ENCODE results near the gene ELK3.

Gene ELK3

DNA sequence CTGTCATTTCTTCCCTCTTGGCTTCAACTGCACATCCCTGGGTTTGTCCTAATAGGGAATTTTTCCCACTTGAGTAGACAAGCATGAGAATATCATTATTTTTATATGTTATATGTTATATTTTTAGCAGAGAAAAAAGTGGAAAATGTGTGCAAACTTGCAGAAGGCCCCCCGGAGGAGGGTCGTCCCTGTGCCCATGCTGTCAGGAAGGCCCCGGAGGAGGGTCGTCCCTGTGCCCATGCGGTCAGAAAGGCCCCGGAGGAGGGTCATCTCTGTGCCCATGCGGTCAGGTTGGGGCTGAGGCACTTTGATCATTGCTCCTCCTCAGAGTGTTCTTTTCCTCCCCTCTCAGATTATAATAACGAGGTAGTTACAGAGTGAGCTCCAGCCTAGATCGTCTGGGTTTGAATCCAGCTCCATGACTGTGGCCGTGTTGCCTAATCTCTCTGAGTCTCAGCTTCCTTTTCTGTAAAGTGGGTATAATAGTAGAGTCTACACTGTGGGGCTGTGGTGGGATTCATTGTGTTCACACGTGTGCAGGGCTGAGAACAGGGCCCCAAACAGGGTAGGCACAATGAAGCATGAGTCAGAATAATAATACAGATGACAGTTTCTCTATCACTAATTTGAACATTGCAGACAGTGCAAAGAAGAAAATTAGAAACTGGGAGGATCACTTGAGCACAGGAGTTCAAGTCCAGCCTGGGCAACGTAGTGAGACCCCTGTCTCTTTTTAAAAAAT is 33.4 kb downstream of the ELK3 start:
- Mint-ChIP-seq H3K9me3 (peaks cover 3% of the 10 kb centered on the region), H3K27me3 (ENCODE audit: low read depth) (no peaks in the 10 kb centered on the region), H3K36me3 (ENCODE audit: low read depth) (peaks cover 39% of the 10 kb centered on the region), H3K27ac (no peak overlapping the region), H3K4me3 (no peak overlapping the region), H3K4me1 (ENCODE audit: low read depth) (peaks cover 13% of the 10 kb centered on the region)

DNA sequence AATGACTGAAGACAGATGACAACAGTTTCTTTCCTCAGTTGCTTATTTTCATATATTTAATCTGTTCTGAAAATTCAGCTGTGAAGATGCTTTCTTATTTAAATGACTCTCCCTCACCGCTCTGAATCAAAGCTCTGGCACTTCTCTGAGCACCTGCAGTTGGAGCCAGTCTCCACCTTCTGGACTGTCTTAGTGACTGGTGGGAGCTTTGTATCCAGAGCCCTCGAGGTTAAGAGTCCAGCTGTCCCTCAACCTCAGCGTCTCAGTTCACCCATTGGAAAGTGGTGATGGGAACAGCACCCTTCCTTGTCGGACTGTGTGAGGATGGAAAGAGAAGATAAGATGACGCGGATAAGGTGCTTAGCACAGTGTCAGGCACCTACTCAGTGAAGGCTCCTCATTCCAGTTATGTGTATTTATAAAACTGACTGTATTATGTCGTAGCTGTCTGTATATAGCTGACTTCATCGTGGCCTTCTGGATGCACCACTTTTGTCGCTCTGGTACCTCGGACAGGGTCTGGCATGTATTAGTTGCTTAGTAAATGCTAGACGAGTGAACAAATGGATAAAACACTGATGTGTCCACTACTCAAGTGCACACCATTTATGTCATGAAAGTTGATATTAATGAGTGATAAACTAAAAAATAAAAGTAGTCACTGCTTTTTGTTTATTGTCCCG is 34.5 kb downstream of the ELK3 start:
- no peaks in the 10 kb centered on the region for H3K27me3 Mint-ChIP-seq (ENCODE audit: low read depth)
- no peaks in the 10 kb centered on the region for H3K9me3 Mint-ChIP-seq
- H3K4me1 Mint-ChIP-seq (ENCODE audit: low read depth): peaks cover 13% of the 10 kb centered on the region
- H3K4me3 Mint-ChIP-seq: no peak overlapping the region
- H3K27ac Mint-ChIP-seq: no peak overlapping the region
- peaks cover 33% of the 10 kb centered on the region for H3K36me3 Mint-ChIP-seq (ENCODE audit: low read depth)

DNA sequence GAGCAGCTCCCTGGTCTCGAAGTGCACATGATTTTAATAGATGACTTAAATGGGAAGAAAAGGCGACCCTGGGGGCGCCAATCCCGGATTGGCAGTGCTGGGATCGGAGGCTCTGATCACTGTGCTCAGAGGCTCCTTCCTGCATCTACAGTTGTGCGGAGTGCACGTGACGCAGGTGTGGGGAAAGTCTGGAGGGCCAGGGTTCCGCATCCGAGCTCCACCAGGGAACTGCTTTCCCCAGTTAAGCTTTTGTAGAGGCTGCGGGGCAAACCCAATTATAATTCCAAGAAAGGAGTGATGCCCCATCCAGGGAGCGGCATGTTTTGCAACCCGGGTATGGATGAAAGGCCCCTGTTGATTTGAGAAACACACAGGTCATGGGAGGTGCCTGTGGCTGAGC is 36.5 kb downstream of the ELK3 start:
- Mint-ChIP-seq H3K9me3 (no peaks in the 10 kb centered on the region), H3K27me3 (ENCODE audit: low read depth) (no peaks in the 10 kb centered on the region), H3K4me3 (no peak overlapping the region), H3K4me1 (ENCODE audit: low read depth) (peaks cover 24% of the 10 kb centered on the region), H3K36me3 (ENCODE audit: low read depth) (peaks cover 26% of the 10 kb centered on the region), H3K27ac (no peak overlapping the region)

DNA sequence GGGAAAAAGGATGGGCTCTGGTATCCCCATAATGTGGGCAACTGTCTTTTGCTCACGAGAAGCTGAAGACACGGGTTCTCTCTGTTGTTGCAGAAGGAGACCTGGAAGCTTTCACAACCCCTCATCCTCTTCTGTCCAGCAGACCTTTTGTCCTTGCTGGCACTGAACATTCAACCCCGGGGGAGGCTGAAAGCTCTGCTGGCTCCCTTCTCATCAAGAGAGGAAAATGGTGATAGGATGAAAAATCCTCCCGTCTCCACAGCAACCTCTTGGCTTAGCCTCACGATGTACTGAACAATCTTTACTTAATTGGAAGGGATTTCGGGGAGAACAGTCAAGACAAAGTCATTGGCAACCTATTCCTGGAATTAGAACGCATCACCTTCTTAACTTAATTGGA is 39.0 kb downstream of the ELK3 start:
- H3K4me1 Mint-ChIP-seq (ENCODE audit: low read depth): peaks cover 39% of the 10 kb centered on the region
- H3K9me3 Mint-ChIP-seq: no peaks in the 10 kb centered on the region
- no peaks in the 10 kb centered on the region for H3K27me3 Mint-ChIP-seq (ENCODE audit: low read depth)
- H3K27ac Mint-ChIP-seq: no peak overlapping the region
- H3K4me3 Mint-ChIP-seq: no peak overlapping the region
- peaks cover 30% of the 10 kb centered on the region for H3K36me3 Mint-ChIP-seq (ENCODE audit: low read depth)

DNA sequence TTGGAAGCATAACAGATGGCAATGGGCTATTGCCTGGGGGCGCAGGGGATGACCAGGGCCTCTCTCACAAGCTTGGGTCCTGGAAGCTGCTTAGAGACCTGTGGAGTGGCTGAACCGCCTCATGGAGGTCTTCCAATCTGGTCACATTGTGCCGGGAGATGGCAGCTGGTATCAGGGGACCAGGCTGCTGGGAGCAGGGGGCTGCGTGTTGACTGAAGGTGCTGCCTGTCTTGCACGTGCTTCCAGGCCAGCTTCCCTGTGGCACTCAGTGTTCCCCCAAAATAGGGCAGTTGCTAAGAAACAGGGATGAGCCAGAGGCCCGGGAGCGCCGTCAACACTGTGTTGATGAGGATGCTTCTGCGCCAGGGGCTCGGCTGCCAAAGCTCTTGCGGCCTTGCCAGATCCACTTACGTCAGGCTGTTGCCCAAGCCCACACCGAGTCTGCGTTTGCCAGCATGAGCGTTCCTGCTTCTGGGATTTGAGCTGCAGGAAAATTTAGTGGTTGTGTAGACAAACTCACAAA is 39.8 kb downstream of the ELK3 start:
- Mint-ChIP-seq H3K4me1 (ENCODE audit: low read depth) (peaks cover 40% of the 10 kb centered on the region), H3K4me3 (no peak overlapping the region), H3K27ac (no peak overlapping the region), H3K27me3 (ENCODE audit: low read depth) (no peaks in the 10 kb centered on the region), H3K9me3 (no peaks in the 10 kb centered on the region), H3K36me3 (ENCODE audit: low read depth) (peaks cover 30% of the 10 kb centered on the region)

DNA sequence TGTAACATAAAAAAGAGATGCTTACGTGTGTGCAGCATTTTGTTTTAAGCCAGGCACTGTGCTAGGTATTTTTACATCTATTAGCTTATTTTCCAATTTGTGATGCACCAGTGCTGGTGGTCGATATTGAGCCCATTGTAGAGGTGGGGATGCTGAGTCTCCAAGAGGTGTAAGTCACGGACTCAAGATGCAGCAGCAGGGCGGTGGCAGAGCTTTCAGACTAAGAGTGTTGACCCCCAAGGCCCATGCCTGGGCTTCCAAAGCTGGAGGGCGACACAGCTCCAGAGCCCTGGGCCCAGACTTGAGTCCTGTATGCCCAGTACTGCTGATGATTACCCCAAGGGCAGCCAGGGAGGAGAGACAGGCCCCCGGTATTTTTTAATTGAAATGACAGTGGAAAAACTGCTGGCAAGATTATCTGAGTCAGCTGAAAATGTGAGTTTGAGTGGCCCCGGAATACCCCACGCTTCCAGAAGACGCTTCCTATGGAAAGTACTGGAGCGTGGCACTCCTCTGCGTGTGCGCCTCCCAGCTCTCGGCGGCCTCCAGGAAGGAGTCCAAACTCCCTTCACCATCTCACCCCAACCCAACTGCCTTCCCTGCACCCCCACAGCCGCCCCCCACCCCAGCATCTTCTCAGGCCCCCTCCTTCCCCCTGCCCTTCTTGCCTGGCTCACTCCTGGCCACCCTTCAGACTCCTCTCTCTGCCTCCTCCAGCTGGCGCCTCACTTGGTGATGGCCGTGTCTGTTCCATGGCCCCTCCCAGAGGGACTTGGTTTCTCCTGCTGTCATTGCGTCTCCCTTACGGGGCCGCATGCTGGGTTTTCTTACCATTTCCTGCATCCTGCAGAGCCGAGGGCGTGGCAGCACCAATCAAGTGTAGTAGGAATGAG is 40.7 kb downstream of the ELK3 start:
- Mint-ChIP-seq H3K4me1 (ENCODE audit: low read depth) (peaks cover 46% of the 10 kb centered on the region), H3K4me3 (no peak overlapping the region), H3K27ac (no peak overlapping the region), H3K36me3 (ENCODE audit: low read depth) (peaks cover 28% of the 10 kb centered on the region), H3K9me3 (no peaks in the 10 kb centered on the region), H3K27me3 (ENCODE audit: low read depth) (no peaks in the 10 kb centered on the region)

DNA sequence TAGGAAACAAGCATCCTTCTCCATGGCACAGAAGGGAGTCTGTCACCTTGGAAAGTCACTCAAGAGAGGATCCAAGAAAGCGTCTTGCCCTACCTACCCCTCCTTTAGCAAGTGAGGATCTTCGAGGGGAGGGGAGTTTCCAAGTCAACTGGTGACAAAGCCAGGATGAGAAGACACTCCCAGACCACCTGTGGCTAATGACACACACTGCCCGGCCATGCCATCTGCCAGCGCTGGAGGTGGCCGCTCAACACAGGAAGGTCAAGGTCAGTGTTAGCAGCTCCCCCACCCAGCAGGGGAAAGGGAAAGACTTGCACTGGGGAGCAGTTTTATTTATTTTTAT is 41.3 kb downstream of the ELK3 start:
- H3K4me3 Mint-ChIP-seq: no peak overlapping the region
- no peak overlapping the region for H3K27ac Mint-ChIP-seq
- no peaks in the 10 kb centered on the region for H3K27me3 Mint-ChIP-seq (ENCODE audit: low read depth)
- peaks cover 31% of the 10 kb centered on the region for H3K36me3 Mint-ChIP-seq (ENCODE audit: low read depth)
- H3K9me3 Mint-ChIP-seq: no peaks in the 10 kb centered on the region
- peaks cover 50% of the 10 kb centered on the region for H3K4me1 Mint-ChIP-seq (ENCODE audit: low read depth)

DNA sequence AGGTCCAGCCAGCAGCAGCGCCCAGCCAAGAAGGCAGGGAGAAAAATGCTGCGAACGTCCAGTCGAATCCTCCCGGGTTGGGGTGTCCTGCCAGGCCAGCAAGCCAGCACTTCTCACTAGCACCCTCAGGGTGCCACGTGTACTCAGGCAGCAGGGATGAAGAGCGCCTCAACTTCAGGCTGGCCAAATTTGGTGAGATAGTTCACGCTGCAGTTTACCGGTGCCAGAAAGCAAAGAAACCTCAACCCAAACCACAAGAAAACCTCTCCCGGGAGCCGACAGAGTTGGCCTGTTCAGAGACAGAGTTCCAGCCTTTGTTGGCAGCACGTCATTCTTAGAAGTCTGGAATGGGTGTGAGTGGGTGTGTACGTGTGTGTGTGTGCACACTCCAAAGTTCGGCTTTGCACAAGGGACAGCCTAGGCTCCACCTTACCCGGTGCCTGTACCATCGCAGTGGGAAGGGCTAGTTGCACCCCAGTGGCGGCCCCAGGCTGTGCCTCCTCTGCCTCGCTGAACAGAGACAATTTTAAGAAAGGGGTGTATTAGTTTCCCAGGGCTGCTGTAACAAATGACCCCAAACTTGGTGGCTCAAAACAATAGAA is 42.1 kb downstream of the ELK3 start:
- Mint-ChIP-seq H3K4me1 (ENCODE audit: low read depth) (peaks cover 54% of the 10 kb centered on the region), H3K9me3 (no peaks in the 10 kb centered on the region), H3K27me3 (ENCODE audit: low read depth) (no peaks in the 10 kb centered on the region), H3K36me3 (ENCODE audit: low read depth) (peaks cover 29% of the 10 kb centered on the region), H3K4me3 (peak overlapping the region; percentile 26), H3K27ac (no peak overlapping the region)

DNA sequence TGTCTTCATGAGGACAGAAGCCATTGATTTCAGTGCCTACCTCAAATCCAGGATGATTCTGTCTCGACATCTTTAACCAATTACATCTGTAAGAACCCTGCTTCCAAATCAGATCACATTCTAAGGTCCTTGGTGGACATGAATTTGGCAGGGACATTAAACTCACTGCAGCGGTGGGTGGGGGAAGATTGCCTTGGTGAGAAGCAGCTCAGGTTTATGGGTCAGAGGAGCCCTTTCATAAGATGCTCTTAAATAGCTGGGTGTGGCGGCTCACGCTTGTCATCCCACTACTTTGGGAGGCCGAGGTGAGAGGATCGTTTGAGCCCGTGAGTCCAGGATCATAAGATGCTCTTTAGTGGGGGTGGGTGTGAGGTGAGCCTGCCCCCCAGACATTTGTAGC is 42.9 kb downstream of the ELK3 start:
- Mint-ChIP-seq H3K27ac (peak overlapping the region; percentile 10), H3K4me1 (ENCODE audit: low read depth) (peaks cover 58% of the 10 kb centered on the region), H3K9me3 (no peaks in the 10 kb centered on the region)

DNA sequence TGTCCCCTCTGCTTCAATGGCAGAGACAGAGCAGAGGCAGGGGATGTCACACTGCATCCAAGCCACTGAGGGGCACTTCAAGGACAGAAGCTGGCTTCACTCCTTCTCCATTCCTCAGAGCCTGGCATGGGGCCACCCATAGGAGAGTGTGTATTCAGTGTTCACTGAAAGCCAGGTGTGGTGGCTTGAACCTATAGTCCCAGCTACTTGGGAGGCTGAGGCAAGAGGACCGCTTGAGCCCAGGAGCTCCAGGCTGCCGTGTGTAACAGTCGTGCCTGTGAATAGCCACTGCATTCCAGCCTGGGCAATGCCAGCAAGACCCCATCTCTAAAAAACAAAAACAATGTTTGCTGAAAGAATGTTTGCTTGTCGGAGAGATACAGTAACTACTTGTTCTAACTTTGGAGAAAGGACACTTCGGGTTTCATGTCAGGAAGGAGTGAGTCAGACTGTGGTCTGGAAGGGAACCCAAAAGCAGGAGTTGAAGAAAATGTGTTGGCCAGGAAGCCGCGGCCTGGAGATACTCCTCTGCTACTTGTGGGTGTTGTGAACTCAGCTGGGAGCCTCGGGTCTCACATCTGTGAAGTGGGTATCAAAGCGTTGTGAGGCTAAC is 43.4 kb downstream of the ELK3 start:
- Mint-ChIP-seq H3K27me3 (ENCODE audit: low read depth) (no peaks in the 10 kb centered on the region), H3K9me3 (no peaks in the 10 kb centered on the region), H3K4me1 (ENCODE audit: low read depth) (peaks cover 62% of the 10 kb centered on the region), H3K36me3 (ENCODE audit: low read depth) (peaks cover 27% of the 10 kb centered on the region), H3K27ac (peak overlapping the region; percentile 73), H3K4me3 (peak overlapping the region; percentile 26)

More for the DNA sequence above, 42.9 kb downstream of the ELK3 start:
- H3K4me3 Mint-ChIP-seq: peak overlapping the region; percentile 26
- H3K36me3 Mint-ChIP-seq (ENCODE audit: low read depth): peaks cover 27% of the 10 kb centered on the region
- H3K27me3 Mint-ChIP-seq (ENCODE audit: low read depth): no peaks in the 10 kb centered on the region

DNA sequence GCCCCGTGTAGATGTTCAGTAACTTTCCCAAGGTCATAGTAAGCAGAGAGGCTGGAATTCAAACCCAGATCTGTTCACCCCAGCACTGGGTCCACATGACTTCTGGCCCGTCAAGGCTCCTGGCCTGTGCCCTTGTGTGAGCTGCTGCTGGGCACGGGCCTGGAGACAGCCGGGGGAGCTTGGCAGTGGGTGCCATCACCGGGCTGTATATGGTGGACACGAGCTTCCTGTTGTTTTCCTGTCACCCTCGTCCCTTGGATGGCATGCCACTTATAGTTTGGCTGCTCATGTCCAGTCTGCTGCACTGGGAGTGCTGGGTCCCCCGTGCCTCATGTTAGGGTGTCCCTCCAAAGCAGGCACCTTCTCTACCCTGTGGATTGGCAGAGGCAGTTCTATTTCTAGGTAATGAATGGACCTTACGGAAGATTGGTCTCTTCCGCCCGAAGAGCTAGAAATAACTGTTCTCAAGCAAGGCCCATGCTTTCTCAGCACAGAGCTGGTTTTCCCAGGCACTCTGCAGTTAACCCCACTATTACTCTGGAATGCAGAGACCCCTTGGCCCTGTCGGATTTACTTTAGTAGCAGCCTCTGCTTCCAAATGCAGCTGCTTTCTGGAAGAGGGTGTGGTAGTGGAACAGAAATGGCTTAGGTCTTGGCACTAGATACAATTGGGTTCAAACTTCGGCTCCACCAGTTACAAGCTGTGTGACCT is 44.3 kb downstream of the ELK3 start:
- Mint-ChIP-seq H3K27me3 (ENCODE audit: low read depth) (no peaks in the 10 kb centered on the region), H3K9me3 (no peaks in the 10 kb centered on the region), H3K4me1 (ENCODE audit: low read depth) (peaks cover 69% of the 10 kb centered on the region), H3K27ac (no peak overlapping the region), H3K4me3 (no peak overlapping the region), H3K36me3 (ENCODE audit: low read depth) (peaks cover 30% of the 10 kb centered on the region)

DNA sequence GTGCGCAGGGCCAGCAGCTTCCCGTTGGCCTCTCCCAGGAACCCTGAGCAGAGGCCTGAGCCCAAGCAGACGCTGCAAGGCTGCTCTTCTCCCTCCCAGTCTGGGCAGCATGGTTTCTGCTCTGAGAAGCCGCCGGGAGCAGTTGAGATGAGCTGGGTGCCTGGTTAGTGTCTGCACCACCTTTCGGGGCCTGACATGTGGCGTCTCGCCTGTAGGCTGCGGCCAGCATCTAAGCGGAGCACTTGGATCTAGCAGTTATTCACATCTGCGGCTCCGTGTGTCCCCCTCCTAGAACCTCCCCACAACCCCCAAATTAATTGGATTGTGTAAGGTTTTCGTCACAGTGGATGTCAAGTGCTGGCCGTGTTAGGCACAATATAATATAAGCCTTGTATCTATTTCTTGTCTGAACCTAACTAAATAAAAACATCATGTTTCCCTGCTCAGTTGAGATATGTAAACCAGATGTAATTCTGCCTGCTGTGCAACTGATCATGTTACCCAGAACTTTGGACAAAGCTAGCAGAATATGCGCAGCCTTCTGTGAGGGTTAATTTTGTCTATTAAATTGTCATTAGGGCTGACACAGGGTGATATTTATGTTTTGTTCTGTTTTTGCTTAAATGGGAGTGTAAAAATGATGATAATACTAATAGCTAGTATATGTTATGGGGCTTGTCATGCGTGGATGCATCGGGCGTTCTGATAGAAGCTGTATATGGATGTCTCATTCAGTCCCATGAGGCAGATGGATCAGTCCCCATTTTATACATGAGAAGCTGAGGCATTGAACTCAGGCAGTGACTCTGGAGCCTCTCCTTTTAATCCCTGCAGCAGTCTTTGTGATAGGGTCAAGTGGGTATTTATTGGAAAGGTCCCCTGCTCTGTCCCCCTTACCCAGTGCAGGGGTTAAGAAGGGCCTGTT is 45.8 kb downstream of the ELK3 start:
- peaks cover 29% of the 10 kb centered on the region for H3K36me3 Mint-ChIP-seq (ENCODE audit: low read depth)
- peaks cover 64% of the 10 kb centered on the region for H3K4me1 Mint-ChIP-seq (ENCODE audit: low read depth)
- no peak overlapping the region for H3K4me3 Mint-ChIP-seq
- no peaks in the 10 kb centered on the region for H3K27me3 Mint-ChIP-seq (ENCODE audit: low read depth)
- H3K9me3 Mint-ChIP-seq: no peaks in the 10 kb centered on the region
- peak overlapping the region; percentile 51 for H3K27ac Mint-ChIP-seq

DNA sequence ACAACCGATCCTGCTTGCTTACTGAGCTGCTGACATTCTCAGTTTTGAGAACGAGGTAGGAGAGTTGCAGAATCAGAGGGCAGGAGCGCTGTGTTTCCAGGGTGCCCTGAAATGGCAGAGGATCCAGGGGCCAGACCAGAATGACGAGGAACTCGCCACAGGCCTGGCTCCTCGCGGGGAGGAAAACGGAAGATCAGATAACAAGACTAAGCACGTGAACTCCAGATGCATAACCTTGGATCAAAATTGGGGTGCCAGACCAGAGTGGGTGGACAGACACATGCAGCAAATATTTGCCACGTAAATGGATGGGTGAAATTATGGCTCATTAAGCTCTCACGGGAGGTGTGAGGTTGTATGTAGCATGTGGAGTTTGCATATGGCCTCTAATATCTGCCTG is 46.5 kb downstream of the ELK3 start:
- Mint-ChIP-seq H3K27ac (peak overlapping the region; percentile 51), H3K27me3 (ENCODE audit: low read depth) (no peaks in the 10 kb centered on the region), H3K4me3 (no peak overlapping the region), H3K4me1 (ENCODE audit: low read depth) (peaks cover 60% of the 10 kb centered on the region), H3K36me3 (ENCODE audit: low read depth) (peaks cover 28% of the 10 kb centered on the region), H3K9me3 (no peaks in the 10 kb centered on the region)

Measured in T-helper 1 cell treated with Interleukin-12 subunit alpha and Interleukin-12 subunit beta and Interleukin-4 antibody, amounts not matched to agents 30 μg/mL and 1 μg/mL, for 36 hours (primary cell).